ENCODE results near the gene GAN. TPM values are rescaled to one million over a fixed set of nuclear protein-coding genes. Genes with fewer than 3 reads are reported as not detected.

Gene GAN
- total RNA-seq, 1 experiment from 2014 or later = 5.7 TPM

GRCh38 chr16:81292936-81293335, 21.8 kb upstream of the GAN start:
- in situ Hi-C loops (cut with HindIII; ENCODE audit: low pct_unique_long_range_greater_than_20kb, low sequenced_read_pairs) = no loop called here
- DNase-seq (ENCODE audit: low read depth) = no peak

DNA sequence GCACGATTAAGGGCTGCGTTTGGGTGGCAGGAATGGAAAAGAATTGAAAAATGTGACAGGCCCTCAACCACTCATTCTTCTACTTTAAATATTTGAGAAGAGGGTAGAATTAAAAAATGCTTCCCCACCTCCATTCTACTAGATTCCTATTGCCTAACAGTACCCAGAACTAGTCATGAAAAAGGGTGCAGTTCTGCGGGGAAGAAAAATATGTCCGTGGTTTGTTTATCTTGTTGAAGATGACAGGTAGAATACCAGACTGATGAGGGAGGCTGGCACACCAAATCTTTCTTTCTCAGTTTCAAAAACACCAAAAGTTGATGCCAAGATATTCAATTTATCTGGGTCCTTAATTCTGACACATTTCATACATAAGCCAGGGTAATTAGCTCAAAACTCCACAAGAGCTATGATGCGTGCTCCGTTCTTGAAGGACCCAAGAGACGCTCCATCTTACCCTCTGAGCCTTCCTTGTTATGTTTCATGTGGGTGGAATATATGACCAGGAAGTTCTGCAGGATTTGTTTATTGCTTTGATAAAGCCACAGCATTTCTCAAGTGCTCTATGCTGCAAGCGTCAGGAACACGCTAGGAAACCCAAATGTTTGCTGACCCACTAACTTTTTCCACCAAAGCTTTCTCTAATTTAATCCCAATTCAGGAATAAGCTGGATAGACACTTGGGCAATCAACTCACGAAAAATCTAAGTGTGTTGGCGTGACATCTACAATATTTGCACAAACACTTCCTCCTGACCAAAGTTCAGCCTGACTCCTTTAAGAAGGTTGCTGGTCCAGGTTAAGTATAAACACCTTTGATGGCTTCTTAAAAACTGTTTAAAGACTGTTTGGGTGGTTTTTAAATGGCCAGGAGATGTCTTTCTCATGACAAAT, 20.6 kb upstream of the GAN start:
- DNase-seq (ENCODE audit: low read depth) = no peak
- in situ Hi-C loops (cut with HindIII; ENCODE audit: low pct_unique_long_range_greater_than_20kb, low sequenced_read_pairs) = no loop called here

GRCh38 chr16:81296631-81297030, 18.1 kb upstream of the GAN start:
- no peak for DNase-seq (ENCODE audit: low read depth)
- in situ Hi-C loops (cut with HindIII; ENCODE audit: low pct_unique_long_range_greater_than_20kb, low sequenced_read_pairs) = no loop called here

DNA sequence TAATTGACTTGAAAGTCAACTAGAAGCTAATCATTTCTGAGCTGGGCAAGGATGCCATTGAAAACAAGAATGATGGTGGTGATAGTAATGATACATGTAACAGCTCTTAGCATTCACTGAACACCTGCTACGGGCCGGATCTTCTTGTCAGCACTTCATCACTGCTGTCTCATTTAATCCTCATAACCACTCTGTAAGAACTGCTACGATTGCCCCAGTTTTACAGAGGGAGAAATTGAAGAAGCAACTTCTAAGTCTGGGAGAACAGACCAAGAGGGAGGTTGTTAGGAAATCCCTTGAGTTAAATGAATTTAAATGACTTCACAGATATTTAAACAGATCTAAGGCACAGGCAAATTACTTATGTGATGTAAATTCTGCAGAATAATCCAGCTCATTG, 7.0 kb upstream of the GAN start:
- no peak for DNase-seq (ENCODE audit: low read depth)
- in situ Hi-C loops (cut with HindIII; ENCODE audit: low pct_unique_long_range_greater_than_20kb, low sequenced_read_pairs) = no loop called here

- DNase-seq (ENCODE audit: low read depth) = no peak
Observed at GRCh38 chr16:81310045-81310644, 4.6 kb upstream of the GAN start.

GRCh38 chr16:81311762-81312161, 3.0 kb upstream of the GAN start:
- no peak for DNase-seq (ENCODE audit: low read depth)
- in situ Hi-C loops (cut with HindIII; ENCODE audit: low pct_unique_long_range_greater_than_20kb, low sequenced_read_pairs) = no loop called here

More at GRCh38 chr16:81310045-81310644, 4.6 kb upstream of the GAN start:
- in situ Hi-C loops (cut with HindIII; ENCODE audit: low pct_unique_long_range_greater_than_20kb, low sequenced_read_pairs) = no loop called here

DNA sequence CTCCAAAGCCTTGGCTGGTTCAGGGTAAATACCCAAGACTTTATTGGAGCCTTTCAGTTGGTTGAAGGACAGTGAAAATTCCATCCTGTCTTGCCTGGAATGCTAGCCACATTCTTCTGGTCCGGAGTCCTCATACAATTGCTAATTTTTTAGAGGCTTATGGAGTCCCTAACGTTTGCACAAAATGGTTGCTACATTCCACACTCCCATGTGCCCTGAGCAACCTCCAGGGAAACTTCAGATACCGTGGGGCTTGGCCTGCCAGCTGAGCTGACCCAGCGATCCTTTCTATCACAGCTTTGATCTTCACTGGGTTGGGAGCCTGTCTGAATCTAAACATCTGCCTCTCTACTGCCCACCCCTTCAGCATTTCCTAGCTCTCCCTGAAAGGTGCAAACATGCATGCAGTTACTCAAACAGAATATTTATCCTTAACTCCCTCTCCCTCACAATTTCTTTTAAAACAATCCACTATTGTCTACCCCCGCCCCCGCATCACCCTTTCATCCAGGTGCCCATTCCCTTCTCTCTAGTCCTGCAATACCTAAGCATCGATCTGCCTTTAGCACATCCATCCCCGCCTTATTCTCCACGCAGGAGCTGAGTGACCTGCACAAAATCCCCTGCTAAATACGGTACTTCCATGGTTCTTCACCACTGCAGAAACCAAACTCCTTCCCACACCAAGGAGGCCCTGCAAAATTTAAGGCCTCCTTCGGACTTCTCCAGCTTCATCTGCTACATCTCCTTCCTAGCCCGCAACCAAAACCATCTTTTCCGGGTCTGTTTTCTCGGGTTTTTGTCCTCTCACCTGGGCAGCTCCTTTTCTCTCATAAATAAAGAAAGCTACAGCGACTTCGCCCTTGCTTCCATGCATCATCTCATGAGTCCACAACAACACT, 810 bp upstream of the GAN start:
- in situ Hi-C loops (cut with HindIII; ENCODE audit: low pct_unique_long_range_greater_than_20kb, low sequenced_read_pairs) = no loop called here
- DNase-seq (ENCODE audit: low read depth) = no peak

GRCh38 chr16:81315271-81316175, 761 bp downstream of the GAN start:
- in situ Hi-C loops (cut with HindIII; ENCODE audit: low pct_unique_long_range_greater_than_20kb, low sequenced_read_pairs) = no loop called here
- DNase-seq (ENCODE audit: low read depth) = peak; percentile 22

DNA sequence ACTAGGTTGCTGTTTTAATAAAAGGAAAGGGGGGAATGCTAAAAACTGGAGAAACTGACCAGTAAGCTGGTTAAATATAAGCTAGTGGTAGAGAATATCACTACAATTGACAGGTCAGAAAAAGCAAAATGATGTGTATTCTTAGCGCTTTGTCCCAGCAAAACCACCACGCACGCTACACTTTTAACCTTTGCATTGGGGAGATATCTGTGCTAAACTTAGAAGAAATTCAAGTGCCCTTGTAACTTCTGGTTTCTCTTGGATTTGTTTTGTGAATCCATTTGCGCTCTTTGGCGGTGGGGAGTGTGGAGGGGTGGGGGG, 1.4 kb downstream of the GAN start:
- DNase-seq (ENCODE audit: low read depth) = no peak
- in situ Hi-C loops (cut with HindIII; ENCODE audit: low pct_unique_long_range_greater_than_20kb, low sequenced_read_pairs) = no loop called here

GRCh38 chr16:81318711-81319110, 3.9 kb downstream of the GAN start:
- no peak for DNase-seq (ENCODE audit: low read depth)
- in situ Hi-C loops (cut with HindIII; ENCODE audit: low pct_unique_long_range_greater_than_20kb, low sequenced_read_pairs) = no loop called here

GRCh38 chr16:81319221-81319912, 4.6 kb downstream of the GAN start:
- in situ Hi-C loops (cut with HindIII; ENCODE audit: low pct_unique_long_range_greater_than_20kb, low sequenced_read_pairs) = no loop called here

DNA sequence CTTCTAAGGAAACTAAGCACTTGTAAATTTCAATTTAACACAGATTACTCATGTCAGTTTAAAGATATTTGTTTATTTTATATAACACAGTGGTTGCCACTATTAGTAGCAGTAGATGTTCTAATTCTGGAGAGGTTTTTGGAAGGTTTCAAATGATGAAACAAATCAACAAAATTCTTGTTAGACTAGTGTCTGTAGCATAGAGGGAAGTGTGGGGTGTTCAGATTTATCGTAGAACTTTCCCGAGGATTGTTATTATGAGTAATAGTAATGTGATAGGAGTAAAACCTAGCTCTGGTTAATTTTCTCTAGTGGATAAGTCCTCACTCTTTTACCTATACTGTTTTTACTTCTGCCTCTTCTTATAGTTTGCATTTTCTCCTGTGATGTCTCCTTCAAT, 6.3 kb downstream of the GAN start:
- no peak for DNase-seq (ENCODE audit: low read depth)
- in situ Hi-C loops (cut with HindIII; ENCODE audit: low pct_unique_long_range_greater_than_20kb, low sequenced_read_pairs) = no loop called here

More at GRCh38 chr16:81319221-81319912, 4.6 kb downstream of the GAN start:
- peak; percentile 47 for DNase-seq (ENCODE audit: low read depth)

- in situ Hi-C loops (cut with HindIII; ENCODE audit: low pct_unique_long_range_greater_than_20kb, low sequenced_read_pairs) = no loop called here
- no peak for DNase-seq (ENCODE audit: low read depth)
Observed at GRCh38 chr16:81321536-81321935, 6.8 kb downstream of the GAN start.

- in situ Hi-C loops (cut with HindIII; ENCODE audit: low pct_unique_long_range_greater_than_20kb, low sequenced_read_pairs) = no loop called here
- no peak for DNase-seq (ENCODE audit: low read depth)
Observed at GRCh38 chr16:81324808-81325207, 10.0 kb downstream of the GAN start.

- DNase-seq (ENCODE audit: low read depth) = no peak
- in situ Hi-C loops (cut with HindIII; ENCODE audit: low pct_unique_long_range_greater_than_20kb, low sequenced_read_pairs) = no loop called here
Observed at GRCh38 chr16:81327011-81327410, 12.2 kb downstream of the GAN start.

GRCh38 chr16:81327447-81328196, 12.9 kb downstream of the GAN start:
- DNase-seq (ENCODE audit: low read depth) = no peak
- in situ Hi-C loops (cut with HindIII; ENCODE audit: low pct_unique_long_range_greater_than_20kb, low sequenced_read_pairs) = no loop called here

- no peak for DNase-seq (ENCODE audit: low read depth)
- in situ Hi-C loops (cut with HindIII; ENCODE audit: low pct_unique_long_range_greater_than_20kb, low sequenced_read_pairs) = no loop called here
Observed at GRCh38 chr16:81329947-81330346, 15.2 kb downstream of the GAN start.

Data from Caki2 (cell line).